ENCODE data around the gene CEP162. TPM values are rescaled to one million over a fixed set of nuclear protein-coding genes. Genes with fewer than 3 reads are reported as not detected.
"Not testable (repeated sequence)": the region's sequence is repeated elsewhere in the genome, so short reads cannot be mapped to it uniquely, and the experiment has no call there.

Gene CEP162
- total RNA-seq, 3 donors from 2014 or later, result 7.5 to 13.0 (median 9.5) TPM

- no peak for DNase-seq
- Histone ChIP-seq H3K9me3 (no peaks in the 10 kb centered on the region), H3K36me3 (ENCODE audit: low read depth) (no peaks in the 10 kb centered on the region), H3K4me3 (no peak overlapping the region), H3K4me1 (ENCODE audit: low read depth) (no peaks in the 10 kb centered on the region)
- ATAC-seq, result no peak
- no peak for TF ChIP-seq CTCF (IDR thresholded peaks at IDR 0.05)
- intact Hi-C loops (cut with DNase I, micrococcal nuclease), result no loop called here
Measured at GRCh38 chr6:84119277-84119676, 108.2 kb downstream of the CEP162 start.

DNA sequence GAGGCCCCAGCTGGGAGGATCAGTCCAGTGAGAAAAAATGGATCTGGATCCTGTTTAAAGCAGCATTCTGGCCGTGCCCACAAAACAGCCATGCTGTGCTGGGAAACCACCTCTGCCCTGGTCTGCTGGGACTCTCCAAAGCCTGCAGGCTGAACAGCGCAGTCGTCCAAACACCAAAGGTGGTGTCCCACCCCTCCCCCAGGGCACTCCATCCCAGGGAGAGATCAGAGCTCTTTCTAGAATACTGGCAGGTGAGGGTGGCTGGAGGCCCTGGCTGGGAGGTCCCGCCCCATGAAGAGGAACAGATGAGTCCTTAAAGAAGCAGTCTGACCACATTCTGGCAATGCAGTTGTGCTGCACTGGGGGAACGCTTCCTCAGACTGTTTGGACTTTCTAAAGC lies 109.3 kb downstream of the CEP162 start:
- DNase-seq (no peak), ATAC-seq (no peak)
- Histone ChIP-seq H3K9me3 (no peaks in the 10 kb centered on the region), H3K4me3 (no peak overlapping the region), H3K36me3 (ENCODE audit: low read depth) (no peaks in the 10 kb centered on the region), H3K4me1 (ENCODE audit: low read depth) (no peaks in the 10 kb centered on the region)
- intact Hi-C loops (cut with DNase I, micrococcal nuclease), result no loop called here
- no peak for TF ChIP-seq CTCF (IDR thresholded peaks at IDR 0.05)

DNA sequence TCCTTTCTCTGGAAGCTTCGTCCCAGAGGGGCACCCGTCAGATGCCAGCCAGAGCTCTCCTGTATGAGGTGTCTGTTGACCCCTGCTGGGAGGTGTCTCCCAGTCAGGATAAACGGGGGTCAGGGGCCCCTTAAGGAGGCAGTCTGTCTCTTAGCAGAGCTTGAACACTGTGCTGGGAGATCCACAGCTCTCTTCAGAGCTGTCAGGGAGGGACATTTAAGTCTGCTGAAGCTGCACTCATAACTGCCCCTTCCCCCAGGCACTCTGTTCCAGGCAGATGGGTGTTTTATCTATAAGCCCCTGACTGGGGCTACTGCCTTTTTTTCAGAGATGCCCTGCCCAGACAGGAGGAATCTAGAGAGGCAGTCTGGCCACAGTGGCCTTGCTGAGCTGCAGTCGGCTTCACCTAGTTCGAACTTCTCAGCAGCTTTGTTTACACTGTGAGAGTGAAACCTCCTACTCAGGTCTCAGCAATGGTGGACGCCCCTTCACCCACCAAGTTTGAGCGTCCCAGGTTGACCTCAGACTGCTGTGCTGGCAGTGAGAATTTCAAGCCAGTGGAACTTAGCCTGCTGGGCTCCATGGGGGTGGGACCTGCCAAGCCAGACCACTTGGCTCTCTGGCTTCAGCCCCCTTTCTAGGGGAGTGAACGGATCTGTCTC lies 112.4 kb downstream of the CEP162 start:
- ATAC-seq, DNase-seq, H3K4me3 ChIP-seq: not testable (repeated sequence)

GRCh38 chr6:84111351-84111750 lies 116.1 kb downstream of the CEP162 start:
- H3K36me3 ChIP-seq (ENCODE audit: low read depth); H3K9me3 ChIP-seq; H3K4me1 ChIP-seq (ENCODE audit: low read depth); DNase-seq; ATAC-seq; H3K4me3 ChIP-seq; intact Hi-C loops (cut with DNase I, micrococcal nuclease): not testable (repeated sequence)

More for the DNA sequence above, 112.4 kb downstream of the CEP162 start:
- H3K9me3 ChIP-seq; H3K36me3 ChIP-seq (ENCODE audit: low read depth); H3K4me1 ChIP-seq (ENCODE audit: low read depth); intact Hi-C loops (cut with DNase I, micrococcal nuclease): not testable (repeated sequence)

DNA sequence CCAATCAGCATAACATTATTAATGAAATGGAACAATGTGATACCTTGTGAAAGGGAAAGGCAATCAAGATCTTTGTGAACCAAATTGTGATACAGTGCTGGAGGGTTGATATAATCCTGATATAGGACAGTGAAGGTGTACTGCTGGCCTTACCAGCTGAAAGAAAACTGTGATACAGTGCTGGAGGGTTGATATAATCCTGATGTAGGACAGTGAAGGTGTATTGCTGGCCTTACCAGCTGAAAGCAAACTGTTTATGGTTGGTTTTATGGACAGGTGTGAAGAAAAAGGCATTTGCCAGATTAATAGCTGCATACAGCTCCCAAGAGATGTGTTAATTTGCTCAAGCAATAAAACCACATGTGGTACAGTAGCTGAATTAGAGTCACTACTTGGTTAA lies 119.9 kb downstream of the CEP162 start:
- intact Hi-C loops (cut with DNase I, micrococcal nuclease), result no loop called here
- ATAC-seq (no peak), DNase-seq (no peak)
- H3K4me3 ChIP-seq, result no peak overlapping the region
- H3K4me1 ChIP-seq (ENCODE audit: low read depth), result no peaks in the 10 kb centered on the region
- TF ChIP-seq CTCF (IDR thresholded peaks at IDR 0.05), result no peak
- H3K9me3 ChIP-seq, result no peaks in the 10 kb centered on the region
- H3K36me3 ChIP-seq (ENCODE audit: low read depth), result no peaks in the 10 kb centered on the region

DNA sequence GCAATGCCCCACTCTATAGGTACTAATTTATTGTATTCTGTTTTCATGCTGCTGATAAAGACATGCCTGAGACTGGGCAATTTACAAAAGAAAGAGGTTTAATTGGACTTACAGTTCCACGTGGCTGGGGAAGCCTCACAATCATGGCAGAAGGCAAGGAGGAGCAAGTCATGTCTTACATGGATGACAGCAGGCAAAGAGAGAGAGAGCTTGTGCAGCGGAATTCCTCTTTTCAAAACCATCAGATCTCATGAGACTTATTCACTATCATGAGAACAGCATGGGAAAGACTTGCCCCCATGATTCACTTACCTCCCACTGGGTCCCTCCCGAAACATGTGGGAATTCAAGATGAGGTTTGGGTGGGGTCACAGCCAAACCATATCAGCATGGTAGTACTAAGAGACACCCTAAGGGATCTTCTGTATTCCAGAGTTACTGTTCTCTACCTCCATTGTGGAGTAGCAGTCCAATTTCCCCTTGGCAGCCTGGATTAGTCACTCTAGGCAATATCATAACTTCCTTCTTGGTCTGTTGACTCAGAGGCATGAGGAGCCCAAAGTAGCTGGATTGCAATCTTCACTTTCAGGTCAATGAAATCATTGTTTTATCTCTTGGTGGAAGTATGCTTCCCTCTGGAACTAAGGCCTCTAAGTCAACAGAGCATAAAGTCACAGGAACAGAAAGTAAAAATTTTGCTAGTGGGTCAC lies 122.1 kb downstream of the CEP162 start:
- H3K4me3 ChIP-seq; H3K4me1 ChIP-seq (ENCODE audit: low read depth); intact Hi-C loops (cut with DNase I, micrococcal nuclease); H3K9me3 ChIP-seq; DNase-seq; H3K36me3 ChIP-seq (ENCODE audit: low read depth): not testable (repeated sequence)
- peak; percentile 47 for ATAC-seq

- intact Hi-C loops (cut with DNase I, micrococcal nuclease), result no loop called here
- ATAC-seq (no peak), DNase-seq (no peak)
- Histone ChIP-seq H3K36me3 (ENCODE audit: low read depth) (no peaks in the 10 kb centered on the region), H3K4me1 (ENCODE audit: low read depth) (no peaks in the 10 kb centered on the region), H3K4me3 (no peak overlapping the region), H3K9me3 (no peaks in the 10 kb centered on the region)
- TF ChIP-seq CTCF (IDR thresholded peaks at IDR 0.05), result no peak
Measured at GRCh38 chr6:84103029-84103428, 124.4 kb downstream of the CEP162 start.
